H1 (cell line): ENCODE data around the gene RHBDL2.

Experiments used
- BRCA1 ChIP-seq: IDR thresholded peaks from 2 replicates; pipeline ENCODE4 v1.6.1; 2012; ENCODE audit warnings: low read depth, low read length, improper control_type of control experiment
- CREB1 ChIP-seq: IDR thresholded peaks from 2 replicates; pipeline ENCODE4 v1.6.1; 2012; ENCODE audit warnings: inconsistent platforms
- CTCF ChIP-seq, 3 experiments: IDR thresholded peaks; 1 replicate in 2 of 3; 2 replicates in 1 of 3; pipeline versions ENCODE4 v1.5.1 to v1.6.1; 2011; ENCODE audit warnings: low read length in 3 of 3, mild to moderate bottlenecking in 3 of 3, inconsistent platforms in 2 of 3, low read depth in 1 of 3, moderate library complexity in 1 of 3; ENCODE audit not compliant: insufficient read depth in 1 of 3; ENCODE audit errors: control extremely low read depth in 1 of 3
- EZH2 ChIP-seq: fragments of 200-600 bp; sonication (generic); IDR thresholded peaks from 2 replicates; pipeline ENCODE4 v1.7.1; 2012; ENCODE audit warnings: low read depth, mild to moderate bottlenecking, moderate library complexity, low read length, inconsistent platforms; ENCODE audit not compliant: severe bottlenecking
- FOSL1 ChIP-seq: IDR thresholded peaks from 2 replicates; pipeline ENCODE4 v1.6.1; 2011; ENCODE audit warnings: mild to moderate bottlenecking, low read depth, low read length, moderate library complexity; ENCODE audit not compliant: insufficient read depth
- JUND ChIP-seq: IDR thresholded peaks from 2 replicates; pipeline ENCODE4 v1.6.1; 2011; ENCODE audit warnings: mild to moderate bottlenecking, improper control_type of control experiment, low read length
- MAX ChIP-seq: IDR thresholded peaks from 2 replicates; pipeline ENCODE4 v1.6.1; 2012; ENCODE audit warnings: inconsistent platforms
- POLR2A ChIP-seq, 2 experiments: IDR thresholded peaks; 1 replicate in 1 of 2; 2 replicates in 1 of 2; pipeline ENCODE4 v1.6.1; 2011; ENCODE audit warnings: low read depth in 2 of 2, low read length in 2 of 2, mild to moderate bottlenecking in 2 of 2; ENCODE audit errors: control extremely low read depth in 1 of 2
- TBP ChIP-seq: IDR thresholded peaks from 2 replicates; pipeline ENCODE4 v1.6.1; 2011; ENCODE audit warnings: low read depth, low read length, improper control_type of control experiment
- TEAD4 ChIP-seq: IDR thresholded peaks from 2 replicates; pipeline ENCODE4 v1.6.1; 2012; ENCODE audit warnings: low read depth, low read length, inconsistent platforms, mixed read lengths
- USF2 ChIP-seq: IDR thresholded peaks from 2 replicates; pipeline ENCODE4 v1.6.1; 2011; ENCODE audit warnings: low read length, improper control_type of control experiment

- TF ChIP-seq POLR2A (IDR thresholded peaks at IDR 0.05; ENCODE audit: control extremely low read depth in 1 of 2, low read depth in 2 of 2, low read length in 2 of 2): no peak
- TF ChIP-seq USF2: no peak
- TF ChIP-seq TBP: no peak
- TF ChIP-seq TEAD4: no peak
- TF ChIP-seq FOSL1: no peak
- no peak for TF ChIP-seq CTCF (IDR thresholded peaks at IDR 0.05; ENCODE audit: control extremely low read depth in 1 of 3, insufficient read depth in 1 of 3, low read depth in 1 of 3, low read length in 3 of 3)
- TF ChIP-seq EZH2: no peak
- TF ChIP-seq JUND: no peak
- no peak for TF ChIP-seq MAX
- TF ChIP-seq CREB1: no peak
- no peak for TF ChIP-seq BRCA1
These were observed 48.7 kb downstream of the RHBDL2 start for GRCh38 chr1:38892976-38893375.
